Measurements from ENCODE around the gene AGAP2.
"Not testable (repeated sequence)": the region's sequence is repeated elsewhere in the genome, so short reads cannot be mapped to it uniquely, and the experiment has no call there.

AGAP2 gene

DNA sequence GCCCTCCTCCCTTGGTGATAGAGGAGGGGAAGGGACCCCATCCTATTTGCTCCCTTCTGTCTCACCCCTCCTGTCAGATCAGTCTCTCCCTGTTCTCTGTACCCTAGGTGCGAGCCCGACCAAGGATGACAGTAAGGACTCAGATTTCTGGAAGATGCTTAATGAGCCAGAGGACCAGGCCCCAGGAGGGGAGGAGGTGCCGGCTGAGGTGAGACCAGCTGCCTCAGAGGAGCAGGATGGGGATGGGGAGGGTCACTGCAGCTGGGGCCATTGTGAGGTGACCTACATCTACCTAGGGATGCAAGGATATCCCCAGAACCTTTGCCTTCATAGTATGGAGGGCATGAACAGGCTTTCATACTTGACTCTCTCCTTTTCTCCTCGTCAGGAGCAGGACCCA, 22.2 kb downstream of the AGAP2 start:
- H3K27ac ChIP-seq (replicated peaks), result no peak overlapping the region
- no peak for DNase-seq (ENCODE audit: low read depth in 1 of 2, low spot score in 1 of 2)
- H3K27me3 ChIP-seq (ENCODE audit: insufficient read depth, poor library complexity, severe bottlenecking), result no peaks in the 10 kb centered on the region
- H3K4me3 ChIP-seq (replicated peaks; ENCODE audit: insufficient read depth, low read length), result no peak overlapping the region
- TF ChIP-seq GABPA (IDR thresholded peaks at IDR 0.05; ENCODE audit: low read depth), result no peak
- TF ChIP-seq SPI1 (IDR thresholded peaks at IDR 0.05; ENCODE audit: borderline replicate concordance, low read depth), result no peak
- TF ChIP-seq POLR2AphosphoS5 (IDR thresholded peaks at IDR 0.05; ENCODE audit: low read depth), result no peak

DNA sequence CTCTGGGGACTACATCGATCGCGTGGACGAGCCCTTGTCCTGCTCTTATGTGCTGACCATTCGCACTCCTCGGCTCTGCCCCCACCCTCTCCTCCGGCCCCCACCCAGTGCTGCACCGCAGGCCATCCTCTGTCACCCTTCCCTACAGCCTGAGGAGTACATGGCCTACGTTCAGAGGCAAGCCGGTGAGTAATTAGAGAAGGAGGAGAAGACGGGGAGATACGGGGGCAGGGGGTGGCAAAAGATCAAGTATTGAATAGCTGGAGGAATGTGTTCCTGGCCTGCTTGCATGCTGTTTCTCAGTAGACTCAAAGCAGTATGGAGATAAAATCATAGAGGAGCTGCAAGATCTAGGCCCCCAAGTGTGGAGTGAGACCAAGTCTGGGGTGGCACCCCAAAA, 22.8 kb downstream of the AGAP2 start:
- no peak overlapping the region for H3K4me3 ChIP-seq (replicated peaks; ENCODE audit: insufficient read depth, low read length)
- H3K27me3 ChIP-seq (ENCODE audit: insufficient read depth, poor library complexity, severe bottlenecking), result no peaks in the 10 kb centered on the region
- DNase-seq (ENCODE audit: low read depth in 1 of 2, low spot score in 1 of 2), result no peak
- no peak overlapping the region for H3K27ac ChIP-seq (replicated peaks)
- no peak for TF ChIP-seq POLR2AphosphoS5 (IDR thresholded peaks at IDR 0.05; ENCODE audit: low read depth)
- no peak for TF ChIP-seq GABPA (IDR thresholded peaks at IDR 0.05; ENCODE audit: low read depth)
- TF ChIP-seq SPI1 (IDR thresholded peaks at IDR 0.05; ENCODE audit: borderline replicate concordance, low read depth), result no peak
- TF ChIP-seq CTCF (IDR thresholded peaks at IDR 0.05; ENCODE audit: insufficient read depth, low read length), result no peak

GRCh38 chr12:57715036-57715748, 23.4 kb downstream of the AGAP2 start:
- not testable (repeated sequence) for DNase-seq (ENCODE audit: low read depth in 1 of 2, low spot score in 1 of 2); H3K27ac ChIP-seq (replicated peaks)

DNA sequence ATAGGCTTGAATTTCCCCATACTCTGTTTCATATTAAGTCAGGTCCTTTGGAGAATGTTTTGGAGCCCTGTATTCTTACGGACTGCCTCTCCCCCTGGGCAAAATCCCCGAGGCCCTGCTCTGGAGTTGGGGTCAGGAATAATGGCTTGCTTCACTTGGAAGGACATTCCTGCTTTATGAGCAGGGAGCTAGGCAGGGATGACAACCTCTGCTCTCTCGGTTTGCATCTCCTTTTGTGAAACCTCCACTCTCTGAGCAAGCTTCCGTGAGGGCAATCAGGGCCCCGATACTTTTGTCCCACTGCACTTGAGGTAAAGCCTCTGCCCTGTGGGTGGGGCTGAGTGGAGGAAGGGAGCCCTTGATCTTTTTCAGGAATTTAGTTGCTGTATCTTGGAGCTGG, 25.3 kb downstream of the AGAP2 start:
- Histone ChIP-seq H3K4me3 (replicated peaks; ENCODE audit: insufficient read depth, low read length) (no peak overlapping the region), H3K27me3 (ENCODE audit: insufficient read depth, poor library complexity, severe bottlenecking) (no peaks in the 10 kb centered on the region), H3K27ac (replicated peaks) (no peak overlapping the region)
- DNase-seq (ENCODE audit: low read depth in 1 of 2, low spot score in 1 of 2), result no peak
- TF ChIP-seq GABPA (IDR thresholded peaks at IDR 0.05; ENCODE audit: low read depth), result no peak
- no peak for TF ChIP-seq POLR2AphosphoS5 (IDR thresholded peaks at IDR 0.05; ENCODE audit: low read depth)
- TF ChIP-seq, protein P1, sequence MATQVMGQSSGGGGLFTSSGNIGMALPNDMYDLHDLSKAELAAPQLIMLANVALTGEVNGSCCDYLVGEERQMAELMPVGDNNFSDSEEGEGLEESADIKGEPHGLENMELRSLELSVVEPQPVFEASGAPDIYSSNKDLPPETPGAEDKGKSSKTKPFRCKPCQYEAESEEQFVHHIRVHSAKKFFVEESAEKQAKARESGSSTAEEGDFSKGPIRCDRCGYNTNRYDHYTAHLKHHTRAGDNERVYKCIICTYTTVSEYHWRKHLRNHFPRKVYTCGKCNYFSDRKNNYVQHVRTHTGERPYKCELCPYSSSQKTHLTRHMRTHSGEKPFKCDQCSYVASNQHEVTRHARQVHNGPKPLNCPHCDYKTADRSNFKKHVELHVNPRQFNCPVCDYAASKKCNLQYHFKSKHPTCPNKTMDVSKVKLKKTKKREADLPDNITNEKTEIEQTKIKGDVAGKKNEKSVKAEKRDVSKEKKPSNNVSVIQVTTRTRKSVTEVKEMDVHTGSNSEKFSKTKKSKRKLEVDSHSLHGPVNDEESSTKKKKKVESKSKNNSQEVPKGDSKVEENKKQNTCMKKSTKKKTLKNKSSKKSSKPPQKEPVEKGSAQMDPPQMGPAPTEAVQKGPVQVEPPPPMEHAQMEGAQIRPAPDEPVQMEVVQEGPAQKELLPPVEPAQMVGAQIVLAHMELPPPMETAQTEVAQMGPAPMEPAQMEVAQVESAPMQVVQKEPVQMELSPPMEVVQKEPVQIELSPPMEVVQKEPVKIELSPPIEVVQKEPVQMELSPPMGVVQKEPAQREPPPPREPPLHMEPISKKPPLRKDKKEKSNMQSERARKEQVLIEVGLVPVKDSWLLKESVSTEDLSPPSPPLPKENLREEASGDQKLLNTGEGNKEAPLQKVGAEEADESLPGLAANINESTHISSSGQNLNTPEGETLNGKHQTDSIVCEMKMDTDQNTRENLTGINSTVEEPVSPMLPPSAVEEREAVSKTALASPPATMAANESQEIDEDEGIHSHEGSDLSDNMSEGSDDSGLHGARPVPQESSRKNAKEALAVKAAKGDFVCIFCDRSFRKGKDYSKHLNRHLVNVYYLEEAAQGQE (IDR thresholded peaks at IDR 0.05; ENCODE audit: insufficient replicate concordance, low read depth), result no peak
- TF ChIP-seq SPI1 (IDR thresholded peaks at IDR 0.05; ENCODE audit: borderline replicate concordance, low read depth), result no peak
- no peak for TF ChIP-seq CTCF (IDR thresholded peaks at IDR 0.05; ENCODE audit: insufficient read depth, low read length)

More at GRCh38 chr12:57715036-57715748, 23.4 kb downstream of the AGAP2 start:
- H3K27me3 ChIP-seq (ENCODE audit: insufficient read depth, poor library complexity, severe bottlenecking); H3K4me3 ChIP-seq (replicated peaks; ENCODE audit: insufficient read depth, low read length): not testable (repeated sequence)

DNA sequence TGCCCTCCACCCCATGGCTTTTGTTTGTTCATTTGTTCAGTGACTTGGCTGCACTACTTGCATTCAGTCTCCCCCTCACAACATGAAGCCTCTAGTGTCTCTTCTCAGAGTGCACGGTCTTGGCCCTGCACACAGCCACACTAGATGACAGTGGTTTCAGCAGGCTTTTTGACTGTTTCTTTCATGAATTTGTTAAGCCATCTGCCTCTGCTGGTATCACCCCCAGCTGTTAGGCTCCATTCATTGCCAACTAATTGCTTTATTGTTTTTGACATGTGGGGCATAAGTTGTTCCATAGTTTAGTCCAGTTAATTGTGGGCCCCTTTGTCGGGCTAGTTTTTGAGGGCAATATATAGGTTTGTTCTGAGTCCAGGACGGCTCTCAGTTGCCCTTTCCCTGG, 25.8 kb downstream of the AGAP2 start:
- H3K27ac ChIP-seq (replicated peaks), result no peak overlapping the region
- no peak for DNase-seq (ENCODE audit: low read depth in 1 of 2, low spot score in 1 of 2)
- H3K4me3 ChIP-seq (replicated peaks; ENCODE audit: insufficient read depth, low read length), result no peak overlapping the region
- no peaks in the 10 kb centered on the region for H3K27me3 ChIP-seq (ENCODE audit: insufficient read depth, poor library complexity, severe bottlenecking)
- TF ChIP-seq, protein P1 (IDR thresholded peaks at IDR 0.05; ENCODE audit: insufficient replicate concordance, low read depth), result no peak
- TF ChIP-seq POLR2AphosphoS5 (IDR thresholded peaks at IDR 0.05; ENCODE audit: low read depth) (no peak), SPI1 (IDR thresholded peaks at IDR 0.05; ENCODE audit: borderline replicate concordance, low read depth) (no peak), CTCF (IDR thresholded peaks at IDR 0.05; ENCODE audit: insufficient read depth, low read length) (no peak), GABPA (IDR thresholded peaks at IDR 0.05; ENCODE audit: low read depth) (no peak)

All from HL-60 (cell line).